Sigmoid colon (tissue), 7 donors: ENCODE data around the gene SRCIN1. TPM values are rescaled to one million over a fixed set of nuclear protein-coding genes. Genes with fewer than 3 reads are reported as not detected.
A peak's percentile ranks its signal among the peaks of the same experiment; 100 is the strongest.

Source experiments
- DNase-seq: peaks from one replicate; pipeline ENCODE4 v3.0.0-alpha.2; 2019
- H3K27ac ChIP-seq, 4 donors: fragments of 200-600 bp; sonication (generic); one replicate each; pipeline ENCODE4 v1.5.1; 2016 to 2019; ENCODE audit warnings: mild to moderate bottlenecking in 1 of 4
- H3K27me3 ChIP-seq, 3 donors: fragments of 200-600 bp; sonication (generic); one replicate each; pipeline ENCODE4 v1.5.1; 2019; ENCODE audit warnings: mild to moderate bottlenecking in 1 of 3
- H3K36me3 ChIP-seq, 4 donors: fragments of 200-600 bp; sonication (generic); one replicate each; pipeline ENCODE4 v1.5.1; 2016 to 2019
- H3K4me1 ChIP-seq, 4 donors: fragments of 200-600 bp; sonication (generic); one replicate each; pipeline ENCODE4 v1.5.1; 2017 to 2019
- H3K4me3 ChIP-seq, 4 donors: fragments of 200-600 bp; sonication (generic); one replicate each; pipeline ENCODE4 v1.5.1; 2017 to 2019; ENCODE audit warnings: mild to moderate bottlenecking in 2 of 4, moderate library complexity in 1 of 4
- H3K9me3 ChIP-seq, 4 donors: fragments of 200-600 bp in 3 of 4; sonication (generic) in 3 of 4; one replicate each; pipeline versions ENCODE4 v1.5.1 to v1.6.1; 2013 to 2019
- CTCF ChIP-seq, 4 experiments: fragments of 450-650 bp in 3 of 4; fragments of 200-600 bp in 1 of 4; IDR thresholded peaks; one replicate each; pipeline ENCODE4 v1.5.1; 2016 to 2019; ENCODE audit warnings: antibody characterized with exemption in 4 of 4, mild to moderate bottlenecking in 3 of 4, moderate library complexity in 2 of 4
- EP300 ChIP-seq, 4 donors: sonication (generic); formaldehyde crosslinking; IDR thresholded peaks; one replicate each; pipeline ENCODE4 v1.6.1; 2017; ENCODE audit warnings: antibody characterized with exemption in 4 of 4
- POLR2A ChIP-seq, 2 donors: fragments of 450-650 bp; IDR thresholded peaks; one replicate each; pipeline ENCODE4 v1.6.1; 2016; ENCODE audit warnings: antibody characterized with exemption in 2 of 2, mild to moderate bottlenecking in 2 of 2, moderate library complexity in 2 of 2
- POLR2AphosphoS5 ChIP-seq, 4 donors: sonication (generic); formaldehyde crosslinking; IDR thresholded peaks; one replicate each; pipeline ENCODE4 v1.6.1; 2017; ENCODE audit warnings: antibody characterized with exemption in 4 of 4
- WGBS, 2 donors: extraction: QIAGEN DNeasy Blood & Tissue Kit; methylation state at CpG; one replicate each; pipeline ENCODE4 v1.1.7; 2013; 5-methylcytosine and 5-hydroxymethylcytosine counted together
- intact Hi-C: fragments of 100-400 bp; cut with DNase I; formaldehyde crosslinking; loops from one replicate; pipeline ENCODE4 v1.15.1; 2023
- polyA plus RNA-seq, 3 donors: library from polyadenylated mRNA; stranded (reverse); fragments of 200-250 nt; gene quantifications; one replicate each; pipeline ENCODE4 v1.2.3, GENCODE V29; 2013
- total RNA-seq, 4 donors: library from RNA; depleted of rRNA; stranded (reverse); fragments of >200 nt; gene quantifications; one replicate each; pipeline ENCODE4 v1.1.0, GENCODE V29; 2016
- donor health status: healthy with polysubstance abuse.
- donor health status: Bipolar disorder and iron deficiency.
- donor health status: healthy.

The SRCIN1 gene
- total and polyA plus RNA-seq, 7 donors = 0.81 to 9.4 (median 1.3) TPM; not detected in 1

GRCh38 chr17:38601539-38602351 lies 4.0 kb downstream of the SRCIN1 start:
- intact Hi-C loops = loop anchor here (10.0 kb wide), 1 partner anchor 247 kb away; the partner anchor contains the start of gene SOCS7
- Histone ChIP-seq H3K27me3 (peaks cover 0 to 13% (median 7%) of the 10 kb centered on the region in 3 donors), H3K4me1 (peaks cover 0 to 42% (median 32%) of the 10 kb centered on the region in 4 donors), H3K36me3 (no peaks in the 10 kb centered on the region), H3K4me3 (no peak overlapping the region), H3K9me3 (no peaks in the 10 kb centered on the region), H3K27ac (peak overlapping the region in 1 of 4 donors; percentile 28)
- TF ChIP-seq POLR2A (IDR thresholded peaks at IDR 0.05) (no peak), CTCF (IDR thresholded peaks at IDR 0.05) (no peak)
- 3 to 10% methylated on average over 24 of the region's 24 CpGs for WGBS, 2 donors
- no peak for DNase-seq

DNA sequence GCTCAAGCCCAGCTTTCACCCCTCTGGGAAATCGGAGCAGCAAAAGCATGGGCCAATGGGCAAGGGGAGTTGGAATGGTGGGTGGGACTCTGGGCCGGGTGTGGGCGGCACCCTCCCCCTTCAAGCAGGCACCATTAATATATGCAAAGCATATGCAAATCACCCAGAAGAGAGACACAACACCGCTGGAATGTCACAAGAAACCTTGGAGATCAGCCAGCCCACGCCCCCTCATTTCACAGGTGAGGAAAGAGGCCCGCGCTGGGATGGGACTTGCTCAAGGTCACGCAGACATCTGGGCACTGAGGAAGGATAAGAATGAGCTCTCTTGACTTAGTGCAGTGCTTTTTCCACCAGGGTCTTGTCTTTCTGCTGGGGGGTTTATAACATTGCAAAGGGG lies 4.8 kb downstream of the SRCIN1 start:
- intact Hi-C loops = loop anchor here (10.0 kb wide), 1 partner anchor 246 kb away; the partner anchor contains the start of gene SOCS7
- no peaks in the 10 kb centered on the region for H3K36me3 ChIP-seq
- peaks cover 0 to 33% (median 24%) of the 10 kb centered on the region in 4 donors for H3K4me1 ChIP-seq
- peaks cover 0 to 15% (median 0%) of the 10 kb centered on the region in 3 donors for H3K27me3 ChIP-seq
- no peak overlapping the region for H3K27ac ChIP-seq
- WGBS, 2 donors = 49 to 66% methylated on average over 8 of the region's 8 CpGs
- no peaks in the 10 kb centered on the region for H3K9me3 ChIP-seq
- no peak overlapping the region for H3K4me3 ChIP-seq
- TF ChIP-seq POLR2AphosphoS5 (IDR thresholded peaks at IDR 0.05) = no peak
- no peak for TF ChIP-seq CTCF (IDR thresholded peaks at IDR 0.05)
- TF ChIP-seq POLR2A (IDR thresholded peaks at IDR 0.05) = no peak
- no peak for TF ChIP-seq EP300 (IDR thresholded peaks at IDR 0.05)
- no peak for DNase-seq

- peaks cover 0 to 32% (median 23%) of the 10 kb centered on the region in 4 donors for H3K4me1 ChIP-seq
- no peak for DNase-seq
- 73 to 78% methylated on average over 4 of the region's 4 CpGs for WGBS, 2 donors
- H3K27ac ChIP-seq = no peak overlapping the region
- H3K4me3 ChIP-seq = no peak overlapping the region
- no peaks in the 10 kb centered on the region for H3K36me3 ChIP-seq
- TF ChIP-seq CTCF (IDR thresholded peaks at IDR 0.05) (no peak), POLR2A (IDR thresholded peaks at IDR 0.05) (no peak), EP300 (IDR thresholded peaks at IDR 0.05) (no peak)
- H3K27me3 ChIP-seq = peaks cover 0 to 18% (median 0%) of the 10 kb centered on the region in 3 donors
- no peaks in the 10 kb centered on the region for H3K9me3 ChIP-seq
- intact Hi-C loops = loop anchor here (10.0 kb wide), 1 partner anchor 246 kb away; the partner anchor contains the start of gene SOCS7
Observed at GRCh38 chr17:38600416-38600815, 5.3 kb downstream of the SRCIN1 start.

DNA sequence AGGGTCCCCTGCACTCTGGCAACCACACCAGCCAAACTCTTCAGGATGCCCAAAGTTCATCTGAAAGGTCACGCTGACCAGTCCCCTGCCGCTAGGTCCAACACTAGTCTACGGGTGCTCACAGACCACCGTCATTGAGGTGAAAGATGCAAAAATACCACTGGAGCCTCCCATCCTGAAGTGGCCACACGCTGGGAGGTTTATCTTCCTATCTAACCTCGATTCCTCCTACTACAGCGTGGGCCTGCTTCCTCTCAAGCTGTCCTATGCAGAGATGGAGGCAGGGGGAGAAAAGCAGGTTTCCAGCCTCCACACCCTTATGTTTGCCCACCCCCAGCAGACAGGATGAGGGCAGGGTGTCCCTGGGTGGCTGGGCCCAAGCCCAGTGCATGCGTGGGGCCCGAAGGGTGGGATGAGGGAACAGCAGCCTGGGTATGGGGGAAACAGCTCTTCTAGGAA lies 6.3 kb downstream of the SRCIN1 start:
- no peak overlapping the region for H3K4me3 ChIP-seq
- intact Hi-C loops = no loop called here
- no peak for DNase-seq
- peaks cover 0 to 22% (median 15%) of the 10 kb centered on the region in 4 donors for H3K4me1 ChIP-seq
- peaks cover 0 to 21% (median 0%) of the 10 kb centered on the region in 3 donors for H3K27me3 ChIP-seq
- H3K27ac ChIP-seq = no peak overlapping the region
- no peak for TF ChIP-seq POLR2AphosphoS5 (IDR thresholded peaks at IDR 0.05)
- TF ChIP-seq CTCF (IDR thresholded peaks at IDR 0.05) = no peak
- TF ChIP-seq POLR2A (IDR thresholded peaks at IDR 0.05) = no peak
- TF ChIP-seq EP300 (IDR thresholded peaks at IDR 0.05) = no peak
- H3K36me3 ChIP-seq = no peaks in the 10 kb centered on the region
- 66 to 73% methylated on average over 9 of the region's 9 CpGs for WGBS, 2 donors
- H3K9me3 ChIP-seq = no peaks in the 10 kb centered on the region
